ENCODE measurements around the gene KHK.

DNA sequence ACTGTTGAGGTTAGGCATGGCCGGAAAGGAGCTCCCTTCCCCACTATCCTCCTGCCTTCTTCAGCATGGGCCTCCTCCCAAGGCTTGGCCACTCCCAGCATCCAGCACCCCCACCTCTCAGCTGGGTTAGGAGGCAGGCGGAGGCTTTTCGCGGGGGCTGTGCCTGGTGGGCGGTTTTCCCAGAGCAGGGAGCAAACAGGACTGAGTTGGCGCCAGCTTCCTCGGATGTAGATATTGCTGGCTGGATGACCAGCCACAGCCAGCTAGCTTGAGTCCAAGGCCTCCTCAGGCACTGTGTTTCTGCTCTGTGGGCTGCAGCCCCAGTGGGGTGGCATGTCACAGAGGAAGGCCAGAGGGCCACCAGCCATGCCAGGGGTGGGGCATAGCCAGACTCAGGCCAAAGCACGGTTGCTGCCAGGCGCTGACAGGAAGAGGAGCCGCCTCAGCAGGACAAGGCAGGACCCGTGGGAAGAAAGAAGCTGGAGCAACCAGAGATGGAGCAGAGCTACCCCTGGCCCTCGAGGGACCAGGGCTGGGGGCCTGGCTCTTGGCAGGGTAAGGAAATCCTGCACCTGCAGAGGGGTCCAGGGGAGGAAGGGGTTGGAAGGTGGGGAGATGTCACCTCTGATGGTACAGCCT, 62.3 kb downstream of the KHK start, which contains the start of gene TCF23:
- TF ChIP-seq, protein P1, sequence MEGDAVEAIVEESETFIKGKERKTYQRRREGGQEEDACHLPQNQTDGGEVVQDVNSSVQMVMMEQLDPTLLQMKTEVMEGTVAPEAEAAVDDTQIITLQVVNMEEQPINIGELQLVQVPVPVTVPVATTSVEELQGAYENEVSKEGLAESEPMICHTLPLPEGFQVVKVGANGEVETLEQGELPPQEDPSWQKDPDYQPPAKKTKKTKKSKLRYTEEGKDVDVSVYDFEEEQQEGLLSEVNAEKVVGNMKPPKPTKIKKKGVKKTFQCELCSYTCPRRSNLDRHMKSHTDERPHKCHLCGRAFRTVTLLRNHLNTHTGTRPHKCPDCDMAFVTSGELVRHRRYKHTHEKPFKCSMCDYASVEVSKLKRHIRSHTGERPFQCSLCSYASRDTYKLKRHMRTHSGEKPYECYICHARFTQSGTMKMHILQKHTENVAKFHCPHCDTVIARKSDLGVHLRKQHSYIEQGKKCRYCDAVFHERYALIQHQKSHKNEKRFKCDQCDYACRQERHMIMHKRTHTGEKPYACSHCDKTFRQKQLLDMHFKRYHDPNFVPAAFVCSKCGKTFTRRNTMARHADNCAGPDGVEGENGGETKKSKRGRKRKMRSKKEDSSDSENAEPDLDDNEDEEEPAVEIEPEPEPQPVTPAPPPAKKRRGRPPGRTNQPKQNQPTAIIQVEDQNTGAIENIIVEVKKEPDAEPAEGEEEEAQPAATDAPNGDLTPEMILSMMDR (IDR thresholded peaks at IDR 0.05): no peak
- no peak for TF ChIP-seq POLR2A (IDR thresholded peaks at IDR 0.05)
- TF ChIP-seq POLR2AphosphoS5 (IDR thresholded peaks at IDR 0.05): no peak
- no peak for TF ChIP-seq EP300 (IDR thresholded peaks at IDR 0.05)
